ENCODE measurements around the gene CCDC90B.
"Not testable (repeated sequence)": the region's sequence is repeated elsewhere in the genome, so short reads cannot be mapped to it uniquely, and the experiment has no call there.

The CCDC90B gene, protein sequence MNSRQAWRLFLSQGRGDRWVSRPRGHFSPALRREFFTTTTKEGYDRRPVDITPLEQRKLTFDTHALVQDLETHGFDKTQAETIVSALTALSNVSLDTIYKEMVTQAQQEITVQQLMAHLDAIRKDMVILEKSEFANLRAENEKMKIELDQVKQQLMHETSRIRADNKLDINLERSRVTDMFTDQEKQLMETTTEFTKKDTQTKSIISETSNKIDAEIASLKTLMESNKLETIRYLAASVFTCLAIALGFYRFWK

GRCh38 chr11:83285771-83286528, at the start of gene CCDC90B:
CCDC90B (minus strand) TSS chr11:83286367; CDS start chr11:83285972, 395 bp downstream.
- DNase-seq = peak; percentile 98

- no peak for DNase-seq
Observed at GRCh38 chr11:83335446-83336070, 49.4 kb upstream of the CCDC90B start.

GRCh38 chr11:83330303-83330702, 44.1 kb upstream of the CCDC90B start:
- no peak for DNase-seq

- no peak for DNase-seq
Observed at GRCh38 chr11:83326326-83326725, 40.2 kb upstream of the CCDC90B start.

GRCh38 chr11:83319346-83319745, 33.2 kb upstream of the CCDC90B start:
- no peak for DNase-seq

DNA sequence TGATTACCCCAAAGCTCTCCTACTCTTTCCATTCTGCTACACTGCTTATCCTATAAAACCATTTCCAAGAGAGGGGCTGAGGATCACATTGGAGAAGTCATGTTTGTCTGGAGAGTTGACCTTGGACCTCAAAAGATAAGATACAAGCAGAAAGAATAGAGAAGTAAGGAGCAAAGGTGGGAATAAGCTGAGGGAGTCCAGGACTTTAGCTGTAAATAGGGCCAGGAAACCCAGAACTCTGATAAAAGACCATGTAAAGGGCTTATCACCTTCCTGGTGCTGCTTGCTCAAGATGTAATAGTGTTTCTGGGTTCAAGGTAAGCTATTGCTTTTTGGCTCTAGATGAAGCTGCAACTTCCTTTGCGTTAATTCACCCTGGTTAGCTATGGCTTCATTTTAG, 32.8 kb upstream of the CCDC90B start:
- no peak for DNase-seq

DNA sequence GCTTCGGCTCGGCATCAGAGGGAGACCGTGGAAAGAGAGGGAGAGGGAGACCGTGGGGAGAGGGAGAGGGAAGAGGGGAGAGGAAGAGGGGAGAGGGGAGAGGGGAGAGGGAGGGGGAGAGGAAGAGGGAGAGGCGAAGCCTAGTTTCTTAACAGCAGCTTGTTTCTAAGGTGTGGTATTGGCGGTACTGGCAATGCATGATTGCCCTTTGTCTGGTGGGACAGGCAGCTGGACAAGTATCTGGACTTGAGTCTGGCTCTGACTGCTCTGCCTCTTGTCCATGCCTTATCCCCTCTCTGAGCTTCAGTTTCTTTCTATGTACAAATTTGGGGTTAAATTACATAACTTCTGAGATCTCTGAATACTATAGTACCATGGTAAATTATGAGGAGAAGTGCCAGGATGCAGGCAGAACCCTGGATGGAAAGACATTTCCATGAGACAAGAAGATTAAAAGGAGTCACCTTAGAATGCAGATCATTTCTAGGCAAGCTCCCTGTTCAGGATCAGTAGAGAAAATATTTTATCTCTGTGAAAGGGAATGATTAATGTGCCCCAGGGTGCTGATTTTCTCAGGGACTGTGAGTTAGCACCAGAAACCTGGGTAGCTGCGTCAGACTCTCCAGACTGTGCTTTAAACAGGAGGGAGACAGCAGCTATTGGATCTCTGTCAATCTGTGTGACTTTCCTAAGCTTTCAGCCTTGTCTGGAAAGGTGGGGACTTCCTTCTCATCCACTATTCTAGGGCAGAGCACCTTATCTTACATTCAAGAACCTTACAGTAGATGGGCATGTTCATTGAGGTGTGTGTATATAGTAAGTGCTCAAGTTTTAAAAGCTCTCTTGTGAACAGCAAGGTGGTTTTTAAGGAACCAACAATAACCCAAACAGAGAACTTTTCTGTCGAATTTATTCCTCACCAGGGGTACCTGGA, 31.9 kb upstream of the CCDC90B start:
- no peak for DNase-seq

- not testable (repeated sequence) for DNase-seq
Observed at GRCh38 chr11:83316897-83317268, 30.7 kb upstream of the CCDC90B start.

DNA sequence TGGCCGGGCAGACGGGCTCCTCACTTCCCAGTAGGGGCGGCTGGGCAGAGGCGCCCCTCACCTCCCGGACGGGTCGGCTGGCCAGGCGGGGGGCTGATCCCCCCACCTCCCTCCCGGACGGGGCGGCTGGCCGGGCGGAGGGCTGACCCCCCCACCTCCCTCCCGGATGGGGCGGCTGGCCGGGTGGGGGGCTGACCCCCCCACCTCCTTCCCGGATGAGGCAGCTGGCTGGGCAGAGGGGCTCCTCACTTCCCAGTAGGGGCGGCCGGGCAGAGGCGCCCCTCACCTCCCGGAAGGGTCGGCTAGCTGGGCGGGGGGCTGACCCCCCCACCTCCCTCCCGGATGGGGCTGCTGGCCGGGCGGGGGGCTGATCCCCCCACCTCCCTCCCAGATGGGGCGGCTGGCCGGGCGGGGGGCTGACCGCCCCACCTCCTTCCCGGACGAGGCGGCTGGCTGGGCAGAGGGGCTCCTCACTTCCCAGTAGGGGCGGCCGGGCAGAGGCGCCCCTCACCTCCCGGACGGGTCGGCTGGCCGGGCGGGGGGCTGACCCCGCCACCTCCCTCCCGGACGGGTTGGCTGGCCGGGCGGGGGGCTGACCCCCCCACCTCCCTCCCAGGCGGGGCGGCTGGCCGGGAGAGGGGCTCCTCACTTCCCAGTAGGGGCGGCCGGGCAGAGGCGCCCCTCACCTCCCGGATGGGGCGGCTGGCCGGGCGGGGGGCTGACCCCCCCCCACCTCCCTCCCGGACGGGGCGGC, 30.2 kb upstream of the CCDC90B start:
- DNase-seq = not testable (repeated sequence)

DNA sequence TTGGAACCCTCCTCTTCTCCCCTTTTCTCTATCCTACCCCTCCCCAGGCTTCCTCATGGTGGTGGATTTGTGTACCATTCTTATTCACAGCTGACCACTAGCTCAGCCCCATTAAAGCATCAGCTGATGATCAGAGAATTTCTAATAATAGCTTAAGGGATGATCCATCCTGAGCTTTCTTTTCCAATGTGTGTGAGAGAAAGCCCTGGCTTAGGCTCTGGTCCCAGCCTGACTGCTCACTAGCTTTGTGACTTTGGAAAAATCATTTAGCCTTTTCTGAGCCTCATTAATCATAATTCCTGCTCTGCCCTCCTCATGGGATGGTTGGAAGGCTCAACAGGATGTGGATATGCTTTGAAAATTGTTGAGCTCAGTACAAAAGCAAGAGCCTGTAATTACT, 26.3 kb upstream of the CCDC90B start:
- no peak for DNase-seq

GRCh38 chr11:83311701-83312100, 25.5 kb upstream of the CCDC90B start:
- DNase-seq = no peak

DNA sequence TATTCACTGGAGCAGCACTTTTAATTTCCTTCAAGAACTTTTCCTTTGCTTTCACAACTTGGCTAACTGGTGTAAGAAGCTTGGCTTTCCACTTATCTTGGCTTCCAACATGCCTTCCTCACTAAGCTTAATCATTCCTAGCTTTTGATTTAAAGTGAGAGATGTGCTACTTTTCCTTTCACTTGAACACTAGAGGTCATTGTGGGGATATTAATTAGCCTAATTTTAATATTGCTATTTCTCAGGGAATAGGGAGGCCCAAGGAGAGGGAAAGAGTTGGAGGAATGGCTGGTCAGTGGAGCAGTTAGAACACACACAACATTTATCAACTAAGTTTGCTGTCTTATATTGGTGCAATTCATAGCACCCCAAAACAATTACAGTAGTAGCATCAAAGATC, 24.6 kb upstream of the CCDC90B start:
- no peak for DNase-seq

DNA sequence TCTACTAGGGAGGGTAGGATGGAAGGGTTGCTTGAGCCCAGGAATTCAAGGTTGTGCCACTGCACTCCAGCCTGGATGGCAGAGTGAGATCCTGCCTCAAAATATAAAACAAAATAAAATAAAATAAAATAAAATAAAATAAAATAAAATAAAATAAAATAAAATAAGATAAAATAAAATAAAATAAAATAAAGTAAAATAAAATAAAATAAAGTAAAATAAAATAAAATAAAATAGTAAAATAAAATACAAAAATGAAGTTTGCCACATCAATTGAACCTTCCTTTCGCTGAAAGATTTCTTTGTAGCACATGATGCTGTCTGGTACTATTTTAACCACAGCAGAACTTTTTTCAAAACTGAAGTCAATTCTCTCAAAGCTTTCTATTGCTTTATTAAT, 22.4 kb upstream of the CCDC90B start:
- DNase-seq = not testable (repeated sequence)

- DNase-seq = no peak
Observed at GRCh38 chr11:83306200-83307080, 20.3 kb upstream of the CCDC90B start.

- no peak for DNase-seq
Observed at GRCh38 chr11:83303316-83303715, 17.1 kb upstream of the CCDC90B start.

- DNase-seq = no peak
Observed at GRCh38 chr11:83302151-83302550, 16.0 kb upstream of the CCDC90B start.

GRCh38 chr11:83299681-83300080, 13.5 kb upstream of the CCDC90B start:
- no peak for DNase-seq

- no peak for DNase-seq
Observed at GRCh38 chr11:83294208-83294607, 8.0 kb upstream of the CCDC90B start.

GRCh38 chr11:83293457-83293774, 7.2 kb upstream of the CCDC90B start:
- no peak for DNase-seq

- peak; percentile 71 for DNase-seq
Observed at GRCh38 chr11:83292709-83293456, 6.7 kb upstream of the CCDC90B start.

- no peak for DNase-seq
Observed at GRCh38 chr11:83287631-83288030, 1.5 kb upstream of the CCDC90B start.
